GM19463 (cell line): Measurements from ENCODE around the gene BTBD2.
"Not testable (repeated sequence)": the region's sequence is repeated elsewhere in the genome, so short reads cannot be mapped to it uniquely, and the experiment has no call there.

Experiments
- ATAC-seq: cut with Tn5 transposase; IDR thresholded peaks from one replicate; pipeline ENCODE4 v1.9.1; 2021; ENCODE audit warnings: mild to moderate bottlenecking, moderate library complexity; ENCODE audit not compliant: unreplicated experiment

BTBD2 gene

DNA sequence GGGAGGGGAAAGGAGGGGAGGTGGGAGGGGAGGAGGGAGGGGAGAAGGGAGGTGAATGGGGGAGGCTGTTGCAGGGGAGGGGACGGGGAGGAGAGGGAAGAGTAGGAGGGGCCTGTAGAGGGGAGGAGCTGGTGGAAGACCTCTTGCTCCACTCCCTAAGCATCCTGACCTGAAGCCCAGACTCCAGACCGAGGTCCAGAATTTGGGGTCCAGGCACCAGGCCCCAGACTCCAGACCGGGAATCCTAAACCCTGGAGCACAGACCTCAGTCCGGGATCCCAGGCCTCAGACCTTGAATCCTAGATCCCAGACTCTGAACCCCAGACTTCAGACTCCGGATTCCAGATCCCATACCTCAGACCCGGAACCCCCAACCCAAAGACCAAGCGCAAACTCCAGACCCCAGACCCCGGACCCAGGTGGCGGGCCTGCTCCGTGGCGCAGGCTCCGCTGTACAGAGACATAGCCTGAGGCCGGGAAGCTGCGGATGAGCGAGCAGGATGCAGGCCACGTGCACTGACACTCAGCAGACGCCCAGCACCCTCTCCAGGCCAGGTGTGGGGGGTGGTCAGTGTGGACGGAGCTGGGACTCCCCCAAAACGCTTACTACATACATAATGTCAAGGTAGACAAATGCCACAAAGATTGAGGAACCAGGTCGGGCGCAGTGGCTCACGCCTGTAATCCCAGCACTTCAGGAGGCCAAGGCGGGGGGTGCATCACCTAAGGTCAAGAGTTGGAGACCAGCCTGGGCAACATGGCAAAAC is 710 bp upstream of the BTBD2 start:
- no peak for ATAC-seq

DNA sequence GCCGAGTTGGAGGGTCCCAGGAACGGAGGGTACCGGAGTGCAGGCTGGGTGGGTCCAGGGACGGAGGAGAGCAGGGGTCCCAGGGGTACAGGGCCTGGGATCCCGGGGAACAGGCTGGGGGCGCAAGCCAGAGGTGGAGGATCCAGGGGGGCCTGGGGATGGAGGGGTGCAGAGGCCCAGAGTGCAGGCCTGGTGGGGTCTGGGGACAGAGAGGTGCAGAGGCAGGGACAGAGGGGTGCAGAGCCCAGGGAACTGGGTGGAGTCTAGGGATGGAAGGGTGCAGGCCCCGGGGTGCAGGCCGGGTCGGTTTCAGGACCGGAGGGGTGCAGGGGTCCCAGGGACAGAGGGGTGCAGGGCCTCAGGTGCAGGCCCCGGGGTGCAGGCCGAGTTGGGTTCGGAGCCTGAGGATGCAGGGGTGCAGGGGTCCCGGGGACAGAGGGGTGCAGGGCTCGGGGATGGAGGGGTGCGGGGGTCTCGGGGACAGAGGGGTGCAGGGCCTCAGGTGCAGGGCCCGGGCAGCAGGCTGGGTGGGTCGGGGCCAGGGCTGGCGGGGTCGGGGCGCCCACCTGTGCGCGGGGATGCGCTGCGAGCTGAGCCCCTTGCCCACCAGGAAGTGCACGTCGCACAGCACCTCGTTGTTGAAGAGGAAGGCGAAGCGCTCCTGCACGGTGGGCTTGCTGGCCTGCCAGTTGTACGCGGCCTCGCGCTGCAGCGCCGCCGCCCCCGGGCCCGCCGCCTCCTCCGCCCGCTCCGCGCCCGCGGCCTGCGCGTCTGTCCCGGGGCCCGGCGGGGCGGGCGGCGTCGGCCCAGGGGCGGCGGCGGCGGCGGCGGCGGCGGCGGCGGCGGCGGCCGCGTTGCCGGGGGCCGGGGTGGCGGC is 545 bp downstream of the BTBD2 start:
- ATAC-seq = no peak

DNA sequence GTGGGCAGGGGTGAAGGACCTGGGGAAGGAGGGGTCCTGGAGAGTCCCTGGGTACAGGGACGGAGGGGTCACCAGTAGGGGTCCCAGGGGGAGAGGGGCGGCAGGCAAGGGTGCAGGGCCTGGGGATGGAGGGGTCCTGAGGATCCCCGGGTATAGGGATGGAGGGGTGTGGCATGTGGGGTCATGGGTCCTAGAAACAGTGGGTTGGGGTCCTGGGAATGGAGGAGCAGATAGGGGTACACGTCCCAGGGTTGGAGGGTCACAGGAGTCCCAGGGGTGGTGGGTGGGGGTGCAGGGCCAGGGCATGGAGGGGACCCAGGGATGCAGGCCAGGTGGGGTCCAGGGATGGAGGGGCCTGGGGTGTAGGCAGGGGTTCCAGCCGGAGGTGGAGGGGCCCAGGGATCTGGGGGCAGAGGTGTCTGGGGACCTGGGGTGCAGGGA is 1.4 kb downstream of the BTBD2 start:
- ATAC-seq = no peak

GRCh38 chr19:2013683-2013961 is 1.9 kb downstream of the BTBD2 start:
- no peak for ATAC-seq

GRCh38 chr19:2012941-2013682 is 2.4 kb downstream of the BTBD2 start:
- ATAC-seq = no peak

GRCh38 chr19:2011169-2011568 is 4.3 kb downstream of the BTBD2 start:
- no peak for ATAC-seq

- no peak for ATAC-seq
Measured at GRCh38 chr19:2010135-2010668, 5.3 kb downstream of the BTBD2 start.

GRCh38 chr19:2003874-2004273 is 11.6 kb downstream of the BTBD2 start:
- no peak for ATAC-seq

- no peak for ATAC-seq
Measured at GRCh38 chr19:1999856-2000515, 15.5 kb downstream of the BTBD2 start.

GRCh38 chr19:1998712-1999708 is 16.5 kb downstream of the BTBD2 start:
- no peak for ATAC-seq

GRCh38 chr19:1997353-1998233 is 17.9 kb downstream of the BTBD2 start:
- no peak for ATAC-seq

DNA sequence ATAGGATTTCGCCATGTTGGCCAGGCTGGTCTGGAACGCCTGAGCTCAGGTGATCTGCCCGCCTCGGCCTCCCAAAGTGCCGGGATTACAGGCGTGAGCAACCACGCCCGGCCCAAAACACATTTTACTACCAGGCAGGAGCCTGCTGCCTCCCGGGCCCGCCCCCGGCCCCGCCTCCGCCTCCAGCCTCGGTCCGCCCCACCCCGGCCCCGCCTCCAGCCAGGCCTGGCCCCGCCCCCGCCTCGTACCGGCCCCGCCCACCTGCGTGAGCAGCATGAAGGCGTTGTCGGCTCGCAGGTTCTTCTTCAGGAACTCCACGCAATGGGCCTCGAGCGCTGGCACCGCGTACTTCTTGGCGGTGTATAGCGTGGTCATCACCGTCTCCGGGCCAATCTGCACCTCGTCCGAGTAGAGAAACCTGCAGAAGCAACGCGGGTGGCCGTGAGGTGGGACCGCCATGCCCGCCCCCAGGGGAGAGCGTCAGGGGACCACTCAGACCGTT is 22.7 kb downstream of the BTBD2 start:
- no peak for ATAC-seq

- ATAC-seq = no peak
Measured at GRCh38 chr19:1991018-1991913, 24.2 kb downstream of the BTBD2 start.

DNA sequence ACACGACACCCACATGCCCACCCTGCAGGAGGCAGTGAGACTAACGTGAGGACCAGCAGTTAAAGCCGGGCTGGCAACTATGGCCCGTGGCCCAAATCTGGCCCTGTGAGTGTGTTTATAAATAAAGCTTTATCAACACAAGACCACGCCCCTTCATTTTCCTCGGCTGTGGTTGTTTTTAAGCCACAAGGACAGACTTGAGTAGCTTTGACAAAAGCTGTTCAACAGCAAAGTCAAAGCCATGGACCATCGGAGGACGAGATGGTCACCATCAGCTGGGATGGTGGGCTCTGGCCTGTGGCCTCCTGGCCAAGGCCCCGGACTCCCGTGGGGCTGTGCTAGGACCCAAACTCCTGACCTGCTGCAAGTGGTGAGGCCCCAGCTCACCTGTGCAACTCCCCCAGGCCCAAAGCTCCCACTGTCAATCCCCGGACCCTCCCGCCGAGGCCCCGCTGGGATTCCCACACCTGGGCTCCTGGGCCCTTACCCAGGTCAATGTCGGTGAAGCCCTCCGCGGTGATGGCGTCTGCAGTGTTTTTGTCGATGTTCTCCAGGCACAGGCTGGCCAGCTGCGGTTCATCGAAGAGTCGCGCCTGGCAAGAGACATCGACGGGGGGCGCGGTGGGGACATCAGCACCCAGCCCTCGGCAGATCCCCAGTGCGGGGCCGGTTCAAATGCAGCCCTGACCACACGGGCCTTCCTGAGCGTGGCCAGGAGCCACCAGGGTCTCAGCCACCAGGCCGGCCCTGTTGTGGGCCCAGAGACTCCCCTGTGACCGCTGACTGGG is 25.1 kb downstream of the BTBD2 start:
- no peak for ATAC-seq

- no peak for ATAC-seq
Measured at GRCh38 chr19:1989513-1990229, 25.8 kb downstream of the BTBD2 start.

GRCh38 chr19:1988464-1988863 is 27.1 kb downstream of the BTBD2 start:
- ATAC-seq = not testable (repeated sequence)
